ENCODE measurements around the gene PCDHGC4.

Gene PCDHGC4

GRCh38 chr5:141511771-141512325, 27.0 kb downstream of the PCDHGC4 start:
- peaks cover 0 to 5% (median 0%) of the 10 kb centered on the region in 5 donors for H3K27me3 ChIP-seq (ENCODE audit: control insufficient read depth in 5 of 5, insufficient read depth in 4 of 5, low read length in 5 of 5)
- H3K4me3 ChIP-seq (ENCODE audit: low read depth in 1 of 5, low read length in 5 of 5), result no peak overlapping the region
- H3K27ac ChIP-seq (ENCODE audit: low read depth, low read length), result peak overlapping the region; percentile 29
- peaks cover 0 to 28% (median 19%) of the 10 kb centered on the region in 5 donors for H3K36me3 ChIP-seq (ENCODE audit: control insufficient read depth in 5 of 5, insufficient read depth in 5 of 5, low read length in 5 of 5)
- H3K9me3 ChIP-seq (ENCODE audit: control insufficient read depth in 5 of 5, low read length in 5 of 5), result no peaks in the 10 kb centered on the region
- peak overlapping the region in 1 of 5 donors; percentile 42 for H3K9ac ChIP-seq (ENCODE audit: low read length in 5 of 5)
- H3K4me1 ChIP-seq (ENCODE audit: control insufficient read depth in 5 of 5, insufficient read depth in 5 of 5, low read length in 5 of 5), result peaks cover 12 to 77% (median 56%) of the 10 kb centered on the region in 5 donors

- Histone ChIP-seq H3K4me3 (ENCODE audit: low read depth in 1 of 5, low read length in 5 of 5) (peak overlapping the region; percentile 59 to 93 (median 81)), H3K27me3 (ENCODE audit: control insufficient read depth in 5 of 5, insufficient read depth in 4 of 5, low read length in 5 of 5) (peaks cover 0 to 5% (median 0%) of the 10 kb centered on the region in 5 donors), H3K27ac (ENCODE audit: low read depth, low read length) (peak overlapping the region; percentile 29), H3K9ac (ENCODE audit: low read length in 5 of 5) (peak overlapping the region in 2 of 5 donors; percentile 42 to 59), H3K36me3 (ENCODE audit: control insufficient read depth in 5 of 5, insufficient read depth in 5 of 5, low read length in 5 of 5) (peaks cover 0 to 27% (median 19%) of the 10 kb centered on the region in 5 donors), H3K9me3 (ENCODE audit: control insufficient read depth in 5 of 5, low read length in 5 of 5) (no peaks in the 10 kb centered on the region), H3K4me1 (ENCODE audit: control insufficient read depth in 5 of 5, insufficient read depth in 5 of 5, low read length in 5 of 5) (peaks cover 12 to 74% (median 50%) of the 10 kb centered on the region in 5 donors)
Measured at GRCh38 chr5:141512390-141512910, 27.6 kb downstream of the PCDHGC4 start.

DNA sequence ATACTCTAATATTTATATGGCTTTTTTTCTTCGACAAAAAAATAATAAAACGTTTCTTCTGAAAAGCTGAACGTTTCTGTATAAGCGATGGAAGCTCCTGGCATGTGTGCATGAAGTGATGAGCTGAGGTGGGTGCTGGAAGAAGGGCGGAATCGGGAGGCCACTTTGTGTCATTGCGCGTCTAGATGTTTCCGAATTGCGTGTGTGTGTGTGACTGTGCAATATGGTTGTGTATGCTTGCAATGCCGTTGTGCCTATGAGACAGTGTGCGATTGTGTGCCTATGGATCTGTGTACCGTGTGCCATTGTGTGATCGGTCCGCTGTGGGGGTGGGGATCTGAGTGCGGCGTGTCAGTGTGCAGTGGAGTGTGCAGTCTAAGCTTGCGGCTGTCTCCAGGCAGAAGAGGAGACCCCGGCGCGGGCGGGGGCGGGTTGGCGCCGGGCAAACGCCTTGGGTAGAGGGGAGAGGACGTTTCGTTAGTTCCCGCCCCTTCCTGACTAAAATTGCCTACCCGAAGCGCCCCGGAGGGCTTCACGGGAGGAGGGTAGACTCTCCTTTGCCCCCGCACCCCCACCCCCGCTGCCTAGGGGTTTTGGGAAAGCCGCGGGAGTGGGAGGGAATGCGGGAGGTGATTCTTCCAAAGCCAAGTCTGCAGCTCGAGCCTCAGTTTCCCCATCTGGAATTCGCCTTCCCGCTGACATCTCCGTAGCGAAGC, 28.2 kb downstream of the PCDHGC4 start:
- Histone ChIP-seq H3K9ac (ENCODE audit: low read length in 5 of 5) (peak overlapping the region in 3 of 5 donors; percentile 26 to 59 (median 42)), H3K9me3 (ENCODE audit: control insufficient read depth in 5 of 5, low read length in 5 of 5) (no peaks in the 10 kb centered on the region), H3K27me3 (ENCODE audit: control insufficient read depth in 5 of 5, insufficient read depth in 4 of 5, low read length in 5 of 5) (peaks cover 0 to 5% (median 0%) of the 10 kb centered on the region in 5 donors), H3K27ac (ENCODE audit: low read depth, low read length) (peak overlapping the region; percentile 29), H3K36me3 (ENCODE audit: control insufficient read depth in 5 of 5, insufficient read depth in 5 of 5, low read length in 5 of 5) (peaks cover 0 to 30% (median 19%) of the 10 kb centered on the region in 5 donors), H3K4me3 (ENCODE audit: low read depth in 1 of 5, low read length in 5 of 5) (peak overlapping the region; percentile 59 to 93 (median 81)), H3K4me1 (ENCODE audit: control insufficient read depth in 5 of 5, insufficient read depth in 5 of 5, low read length in 5 of 5) (peaks cover 10 to 68% (median 44%) of the 10 kb centered on the region in 5 donors)

GRCh38 chr5:141513627-141514329, 28.9 kb downstream of the PCDHGC4 start:
- peaks cover 10 to 61% (median 39%) of the 10 kb centered on the region in 5 donors for H3K4me1 ChIP-seq (ENCODE audit: control insufficient read depth in 5 of 5, insufficient read depth in 5 of 5, low read length in 5 of 5)
- H3K36me3 ChIP-seq (ENCODE audit: control insufficient read depth in 5 of 5, insufficient read depth in 5 of 5, low read length in 5 of 5), result peaks cover 0 to 30% (median 20%) of the 10 kb centered on the region in 5 donors
- H3K9ac ChIP-seq (ENCODE audit: low read length in 5 of 5), result peak overlapping the region in 3 of 5 donors; percentile 26 to 59 (median 42)
- peaks cover 0 to 5% (median 0%) of the 10 kb centered on the region in 5 donors for H3K27me3 ChIP-seq (ENCODE audit: control insufficient read depth in 5 of 5, insufficient read depth in 4 of 5, low read length in 5 of 5)
- peak overlapping the region; percentile 59 to 89 (median 81) for H3K4me3 ChIP-seq (ENCODE audit: low read depth in 1 of 5, low read length in 5 of 5)
- no peaks in the 10 kb centered on the region for H3K9me3 ChIP-seq (ENCODE audit: control insufficient read depth in 5 of 5, low read length in 5 of 5)
- H3K27ac ChIP-seq (ENCODE audit: low read depth, low read length), result peak overlapping the region; percentile 29

DNA sequence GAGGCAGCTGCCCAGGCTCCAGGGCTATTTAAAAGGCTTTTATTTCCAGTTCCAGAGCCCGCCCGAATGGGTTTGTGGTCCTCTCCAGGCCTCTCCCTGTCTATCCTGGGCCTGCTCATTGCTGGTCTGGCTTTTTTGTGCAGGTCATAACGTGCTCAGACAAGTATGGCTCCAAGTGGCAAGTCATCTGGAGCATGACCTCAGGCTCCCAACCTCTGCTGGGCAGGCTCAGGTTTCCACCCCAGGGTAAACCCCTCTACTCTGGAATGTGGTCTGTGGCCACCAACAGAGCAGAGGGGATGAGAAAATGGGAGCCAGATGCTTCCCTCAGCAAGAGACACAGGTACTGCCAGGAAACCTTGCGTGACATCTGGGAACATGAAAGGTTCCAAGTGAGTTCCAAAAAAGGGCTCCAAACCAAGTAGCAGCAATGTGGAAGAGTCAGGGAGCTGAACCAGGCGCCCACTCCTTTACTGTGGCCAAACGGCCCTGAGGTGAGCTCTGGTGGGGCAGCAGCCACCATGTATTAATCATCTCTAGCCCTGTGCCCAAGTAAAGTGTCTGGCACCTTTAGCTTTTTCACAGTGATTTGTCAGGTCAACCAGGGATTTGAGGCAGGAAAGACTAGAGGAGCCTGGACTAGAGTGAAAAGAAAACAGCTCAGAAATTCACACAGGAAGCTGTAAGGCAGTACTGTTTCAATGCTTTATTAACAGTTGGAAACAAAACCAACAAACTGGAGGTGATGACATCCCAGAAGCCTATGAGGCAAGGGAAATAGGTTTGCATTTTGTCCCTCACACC, 29.7 kb downstream of the PCDHGC4 start:
- peak overlapping the region; percentile 29 for H3K27ac ChIP-seq (ENCODE audit: low read depth, low read length)
- peaks cover 0 to 5% (median 0%) of the 10 kb centered on the region in 5 donors for H3K27me3 ChIP-seq (ENCODE audit: control insufficient read depth in 5 of 5, insufficient read depth in 4 of 5, low read length in 5 of 5)
- H3K9ac ChIP-seq (ENCODE audit: low read length in 5 of 5), result no peak overlapping the region
- peaks cover 2 to 33% (median 24%) of the 10 kb centered on the region in 5 donors for H3K36me3 ChIP-seq (ENCODE audit: control insufficient read depth in 5 of 5, insufficient read depth in 5 of 5, low read length in 5 of 5)
- peak overlapping the region in 4 of 5 donors; percentile 59 to 88 (median 78) for H3K4me3 ChIP-seq (ENCODE audit: low read depth in 1 of 5, low read length in 5 of 5)
- H3K4me1 ChIP-seq (ENCODE audit: control insufficient read depth in 5 of 5, insufficient read depth in 5 of 5, low read length in 5 of 5), result peaks cover 5 to 57% (median 35%) of the 10 kb centered on the region in 5 donors
- no peaks in the 10 kb centered on the region for H3K9me3 ChIP-seq (ENCODE audit: control insufficient read depth in 5 of 5, low read length in 5 of 5)

GRCh38 chr5:141515141-141515540, 30.3 kb downstream of the PCDHGC4 start:
- Histone ChIP-seq H3K27ac (ENCODE audit: low read depth, low read length) (no peak overlapping the region), H3K36me3 (ENCODE audit: control insufficient read depth in 5 of 5, insufficient read depth in 5 of 5, low read length in 5 of 5) (peaks cover 2 to 33% (median 24%) of the 10 kb centered on the region in 5 donors), H3K9me3 (ENCODE audit: control insufficient read depth in 5 of 5, low read length in 5 of 5) (no peaks in the 10 kb centered on the region), H3K27me3 (ENCODE audit: control insufficient read depth in 5 of 5, insufficient read depth in 4 of 5, low read length in 5 of 5) (peaks cover 0 to 5% (median 0%) of the 10 kb centered on the region in 5 donors), H3K9ac (ENCODE audit: low read length in 5 of 5) (no peak overlapping the region), H3K4me3 (ENCODE audit: low read depth in 1 of 5, low read length in 5 of 5) (no peak overlapping the region), H3K4me1 (ENCODE audit: control insufficient read depth in 5 of 5, insufficient read depth in 5 of 5, low read length in 5 of 5) (peaks cover 5 to 59% (median 35%) of the 10 kb centered on the region in 5 donors)

- peaks cover 0 to 5% (median 0%) of the 10 kb centered on the region in 5 donors for H3K27me3 ChIP-seq (ENCODE audit: control insufficient read depth in 5 of 5, insufficient read depth in 4 of 5, low read length in 5 of 5)
- H3K9me3 ChIP-seq (ENCODE audit: control insufficient read depth in 5 of 5, low read length in 5 of 5), result no peaks in the 10 kb centered on the region
- peaks cover 7 to 68% (median 44%) of the 10 kb centered on the region in 5 donors for H3K4me1 ChIP-seq (ENCODE audit: control insufficient read depth in 5 of 5, insufficient read depth in 5 of 5, low read length in 5 of 5)
- H3K4me3 ChIP-seq (ENCODE audit: low read depth in 1 of 5, low read length in 5 of 5), result no peak overlapping the region
- peaks cover 2 to 26% (median 22%) of the 10 kb centered on the region in 5 donors for H3K36me3 ChIP-seq (ENCODE audit: control insufficient read depth in 5 of 5, insufficient read depth in 5 of 5, low read length in 5 of 5)
- H3K9ac ChIP-seq (ENCODE audit: low read length in 5 of 5), result no peak overlapping the region
- H3K27ac ChIP-seq (ENCODE audit: low read depth, low read length), result no peak overlapping the region
Measured at GRCh38 chr5:141515946-141516671, 31.3 kb downstream of the PCDHGC4 start.

DNA sequence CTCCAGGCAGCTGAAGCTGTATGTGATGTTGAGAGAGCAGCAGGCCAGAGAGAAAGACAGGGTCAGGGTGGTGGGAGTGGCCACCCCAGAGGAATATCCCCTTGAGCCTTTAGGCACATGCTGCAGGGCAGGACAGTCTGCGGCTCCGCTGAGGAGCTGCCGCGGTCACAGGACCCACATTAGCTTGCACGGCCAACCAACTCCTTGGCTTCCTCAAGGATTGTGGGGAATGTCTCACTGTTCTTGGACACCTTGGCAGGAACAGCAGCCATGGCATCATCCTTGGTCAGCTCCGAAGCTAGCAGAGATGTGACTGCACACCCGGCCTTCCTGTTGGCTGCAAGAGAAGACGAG, 31.8 kb downstream of the PCDHGC4 start:
- Histone ChIP-seq H3K9me3 (ENCODE audit: control insufficient read depth in 5 of 5, low read length in 5 of 5) (no peaks in the 10 kb centered on the region), H3K4me1 (ENCODE audit: control insufficient read depth in 5 of 5, insufficient read depth in 5 of 5, low read length in 5 of 5) (peaks cover 9 to 74% (median 49%) of the 10 kb centered on the region in 5 donors), H3K27me3 (ENCODE audit: control insufficient read depth in 5 of 5, insufficient read depth in 4 of 5, low read length in 5 of 5) (peaks cover 0 to 5% (median 0%) of the 10 kb centered on the region in 5 donors), H3K9ac (ENCODE audit: low read length in 5 of 5) (no peak overlapping the region), H3K27ac (ENCODE audit: low read depth, low read length) (no peak overlapping the region), H3K36me3 (ENCODE audit: control insufficient read depth in 5 of 5, insufficient read depth in 5 of 5, low read length in 5 of 5) (peaks cover 2 to 21% (median 16%) of the 10 kb centered on the region in 5 donors), H3K4me3 (ENCODE audit: low read depth in 1 of 5, low read length in 5 of 5) (no peak overlapping the region)
